HCT116 (cell line): ENCODE results near the gene DERL3. TPM values are rescaled to one million over a fixed set of nuclear protein-coding genes. Genes with fewer than 3 reads are reported as not detected.

Experiments
- ATAC-seq: fragments of 200-7000 bp; cut with Tn5 transposase; 2 replicates; pipeline ENCODE4 v1.9.1; 2020; ENCODE audit warnings: mild to moderate bottlenecking, moderate library complexity
- BruUV-seq: library from RNA; stranded (reverse); fragments of 400-500 nt; replicated peaks from 2 replicates; lab custom pipeline; 2021; lab: Mats Ljungman, UMichigan
- CTCF ChIA-PET: fragments of 300-600 bp; sonication (Branson Sonifier 250); formaldehyde crosslinking; loops from one replicate; lab custom pipeline; 2021; ENCODE audit warnings: antibody characterized with exemption; lab: Charles Lee
- POLR2A ChIA-PET: fragments of 300-600, 350-600 bp; sonication (Branson Sonifier 250); formaldehyde crosslinking; loops from one replicate; lab custom pipeline; 2021; ENCODE audit warnings: antibody characterized with exemption; lab: Charles Lee
- RAD21 ChIA-PET, 2 experiments: fragments of 300-600 bp; sonication (Branson Sonifier 250); formaldehyde crosslinking; loops; one replicate each; lab custom pipeline; 2023; ENCODE audit warnings: low total read pairs in 2 of 2; ENCODE audit not compliant: uncharacterized antibody in 2 of 2, unreplicated experiment in 2 of 2, low non-redundant PET in 1 of 2; lab: Charles Lee
- DNase-seq: peaks from one replicate; pipeline ENCODE4 v3.0.0-alpha.2; 2010; ENCODE audit warnings: low read depth, low spot score
- H2AFZ ChIP-seq: fragments of 200-600 bp; shearing (Covaris generic), sonication (generic); 2 replicates; pipeline ENCODE4 v1.6.1; 2017; ENCODE audit warnings: low read depth, mixed run types, mixed read lengths, antibody characterized with exemption, low read length; ENCODE audit not compliant: poor library complexity, severe bottlenecking
- H3K27ac ChIP-seq: 2 replicates; pipeline ENCODE4 v1.5.1; 2012; ENCODE audit warnings: low read depth, low read length
- H3K27me3 ChIP-seq: fragments of 200-600 bp; sonication (generic); 2 replicates; pipeline ENCODE4 v1.6.1; 2016; ENCODE audit warnings: mixed run types, low read length, mixed read lengths; ENCODE audit not compliant: insufficient read depth
- H3K36me3 ChIP-seq, 2 experiments: fragments of 200-500 bp in 1 of 2; fragments of 200-600 bp in 1 of 2; sonication (Bioruptor generic) in 1 of 2; sonication (generic) in 1 of 2; 2 replicates each; pipeline versions ENCODE4 v1.5.1 to v1.6.1; 2014 to 2016; ENCODE audit warnings: low read length in 2 of 2, inconsistent platforms in 1 of 2, mixed read lengths in 1 of 2, mixed run types in 1 of 2; ENCODE audit not compliant: insufficient read depth in 2 of 2, control insufficient read depth in 1 of 2
- H3K4me1 ChIP-seq, 2 experiments: fragments of 200-600 bp in 1 of 2; sonication (generic) in 1 of 2; 2 replicates each; pipeline versions ENCODE4 v1.5.1 to v1.6.1; 2012 to 2017; ENCODE audit warnings: low read length in 2 of 2, inconsistent platforms in 1 of 2, mild to moderate bottlenecking in 1 of 2, mixed read lengths in 1 of 2, mixed run types in 1 of 2, moderate library complexity in 1 of 2; ENCODE audit not compliant: insufficient read depth in 2 of 2, control insufficient read depth in 1 of 2
- H3K4me2 ChIP-seq: fragments of 200-600 bp; sonication (generic); 2 replicates; pipeline ENCODE4 v1.6.1; 2017; ENCODE audit warnings: mixed run types, low read length, mixed read lengths
- H3K4me3 ChIP-seq, 2 experiments: fragments of 200-600 bp in 1 of 2; sonication (generic) in 1 of 2; replicated peaks in 1 of 2; 2 replicates each; pipeline ENCODE4 v1.5.1; 2011 to 2016; ENCODE audit warnings: low read length in 2 of 2, control low read depth in 1 of 2, low read depth in 1 of 2, mild to moderate bottlenecking in 1 of 2, mixed read lengths in 1 of 2, mixed run types in 1 of 2
- H3K79me2 ChIP-seq: fragments of 200-600 bp; sonication (generic); 2 replicates; pipeline ENCODE4 v1.6.1; 2017; ENCODE audit warnings: mild to moderate bottlenecking, mixed run types, low read length, moderate library complexity, mixed read lengths; ENCODE audit not compliant: insufficient read depth
- H3K9ac ChIP-seq: fragments of 200-600 bp; sonication (generic); 2 replicates; pipeline ENCODE4 v1.6.1; 2016; ENCODE audit warnings: low read length, mixed read lengths
- H3K9me2 ChIP-seq: fragments of 200-600 bp; sonication (generic), shearing (Covaris generic); 2 replicates; pipeline ENCODE4 v1.6.1; 2017; ENCODE audit warnings: mixed run types, mild to moderate bottlenecking, moderate library complexity; ENCODE audit not compliant: insufficient read depth
- H3K9me3 ChIP-seq, 2 experiments: fragments of 200-500 bp in 1 of 2; fragments of 200-600 bp in 1 of 2; sonication (Bioruptor generic) in 1 of 2; sonication (generic) in 1 of 2; 2 replicates each; pipeline ENCODE4 v1.6.1; 2014 to 2017; ENCODE audit warnings: low read length in 2 of 2, mixed read lengths in 2 of 2, inconsistent platforms in 1 of 2, low read depth in 1 of 2, mild to moderate bottlenecking in 1 of 2, mixed run types in 1 of 2, moderate library complexity in 1 of 2; ENCODE audit not compliant: control insufficient read depth in 1 of 2, insufficient read depth in 1 of 2
- H4K20me1 ChIP-seq: fragments of 200-600 bp; sonication (generic), shearing (Covaris generic); 2 replicates; pipeline ENCODE4 v1.6.1; 2017; ENCODE audit warnings: mixed run types, mild to moderate bottlenecking, moderate library complexity; ENCODE audit not compliant: insufficient read depth
- CBX3 ChIP-seq: IDR thresholded peaks from 2 replicates; pipeline ENCODE4 v1.6.1; 2012; ENCODE audit warnings: low read depth
- EGR1 ChIP-seq: IDR thresholded peaks from 2 replicates; pipeline ENCODE4 v1.6.1; 2012; ENCODE audit warnings: low read depth
- EZH2 ChIP-seq: fragments of 200-600 bp; sonication (generic); IDR thresholded peaks from 2 replicates; pipeline ENCODE4 v1.6.1; 2017; ENCODE audit warnings: antibody characterized with exemption, mixed run types
- EZH2phosphoT487 ChIP-seq: fragments of 200-600 bp; IDR thresholded peaks from 2 replicates; pipeline ENCODE4 v1.6.1; 2018; ENCODE audit warnings: antibody characterized with exemption, borderline replicate concordance
- FOSL1 ChIP-seq: IDR thresholded peaks from 2 replicates; pipeline ENCODE4 v1.6.1; 2012; ENCODE audit warnings: low read depth
- JUND ChIP-seq: IDR thresholded peaks from 2 replicates; pipeline ENCODE4 v1.6.1; 2012
- POLR2A ChIP-seq: IDR thresholded peaks from 2 replicates; pipeline ENCODE4 v1.7.0; 2011; ENCODE audit warnings: borderline replicate concordance; ENCODE audit not compliant: insufficient read depth, insufficient read length; ENCODE audit errors: extremely low read depth
- POLR2AphosphoS5 ChIP-seq: IDR thresholded peaks from 2 replicates; pipeline ENCODE4 v1.6.1; 2011; ENCODE audit warnings: mild to moderate bottlenecking, low read depth, low read length, moderate library complexity
- RAD21 ChIP-seq: IDR thresholded peaks from 2 replicates; pipeline ENCODE4 v1.6.1; 2012; ENCODE audit warnings: low read depth, mild to moderate bottlenecking
- REST ChIP-seq: IDR thresholded peaks from 2 replicates; pipeline ENCODE4 v1.6.1; 2012; ENCODE audit warnings: low read depth
- SIN3A ChIP-seq: IDR thresholded peaks from 2 replicates; pipeline ENCODE4 v1.6.1; 2012; ENCODE audit warnings: low read depth
- SP1 ChIP-seq: IDR thresholded peaks from 2 replicates; pipeline ENCODE4 v1.6.1; 2012; ENCODE audit warnings: low read depth
- SRF ChIP-seq: IDR thresholded peaks from 2 replicates; pipeline ENCODE4 v1.6.1; 2012; ENCODE audit warnings: low read depth
- TCF7L2 ChIP-seq: IDR thresholded peaks from 2 replicates; pipeline ENCODE4 v1.7.0; 2011; ENCODE audit warnings: borderline replicate concordance, inconsistent platforms; ENCODE audit not compliant: insufficient read depth, insufficient read length; ENCODE audit errors: extremely low read depth
- ZBTB33 ChIP-seq: IDR thresholded peaks from 2 replicates; pipeline ENCODE4 v1.6.1; 2011; ENCODE audit warnings: mild to moderate bottlenecking, low read length, moderate library complexity; ENCODE audit not compliant: insufficient replicate concordance; ENCODE audit errors: extremely low read depth
- ZFX ChIP-seq: fragments of 450-650 bp; IDR thresholded peaks from 2 replicates; pipeline ENCODE4 v1.6.1; 2017
- ZNF274 ChIP-seq: fragments of 200-500 bp; sonication (Bioruptor generic); IDR thresholded peaks from 2 replicates; pipeline ENCODE4 v1.6.1; 2014; ENCODE audit warnings: mild to moderate bottlenecking, low read depth, low read length, inconsistent platforms
- intact Hi-C: fragments of 100-400 bp; cut with micrococcal nuclease; formaldehyde crosslinking; loops from 2 replicates; pipeline ENCODE4 v1.10.0; 2022
- total RNA-seq: library from RNA; stranded (reverse); gene quantifications from one replicate; pipeline ENCODE4 v1.2.1, GENCODE V29; 2021; ENCODE audit not compliant: unreplicated experiment
- TF ChIP-seq, protein P1 (sequence below), 3 experiments: fragments of 200-600 bp in 1 of 3; sonication (generic) in 1 of 3; IDR thresholded peaks in 2 of 3; conservative IDR thresholded peaks in 1 of 3; 2 replicates each; pipeline ENCODE4 v1.5.1; 2012 to 2017; ENCODE audit warnings: low read depth in 2 of 3, low read length in 2 of 3, antibody characterized with exemption in 1 of 3, borderline replicate concordance in 1 of 3, control low read depth in 1 of 3, mild to moderate bottlenecking in 1 of 3, mixed read lengths in 1 of 3, mixed run types in 1 of 3, moderate library complexity in 1 of 3; ENCODE audit not compliant: insufficient read depth in 1 of 3
- TF ChIP-seq, protein P2 (sequence below): IDR thresholded peaks from 2 replicates; pipeline ENCODE4 v1.6.1; 2012
- TF ChIP-seq, protein P3 (sequence below): IDR thresholded peaks from 2 replicates; pipeline ENCODE4 v1.6.1; 2012

The DERL3 gene
- total RNA-seq, 1 experiment from 2014 or later, result not detected

GRCh38 chr22:23801886-23802377 lies 36.9 kb downstream of the DERL3 start:
- H3K36me3 ChIP-seq, result peaks cover 40 to 53% of the 10 kb centered on the region in 2 experiments
- BruUV-seq, result no TSS peak

More at GRCh38 chr22:23801886-23802377, 36.9 kb downstream of the DERL3 start:
- H2AFZ ChIP-seq, result no peak overlapping the region
- no peak for DNase-seq
- ATAC-seq, result no peak
- no peaks in the 10 kb centered on the region for H3K9me3 ChIP-seq
- H3K79me2 ChIP-seq, result no peaks in the 10 kb centered on the region
- intact Hi-C loops, result no loop called here
- CTCF ChIA-PET, result no interaction called here
- TF ChIP-seq, protein P1, sequence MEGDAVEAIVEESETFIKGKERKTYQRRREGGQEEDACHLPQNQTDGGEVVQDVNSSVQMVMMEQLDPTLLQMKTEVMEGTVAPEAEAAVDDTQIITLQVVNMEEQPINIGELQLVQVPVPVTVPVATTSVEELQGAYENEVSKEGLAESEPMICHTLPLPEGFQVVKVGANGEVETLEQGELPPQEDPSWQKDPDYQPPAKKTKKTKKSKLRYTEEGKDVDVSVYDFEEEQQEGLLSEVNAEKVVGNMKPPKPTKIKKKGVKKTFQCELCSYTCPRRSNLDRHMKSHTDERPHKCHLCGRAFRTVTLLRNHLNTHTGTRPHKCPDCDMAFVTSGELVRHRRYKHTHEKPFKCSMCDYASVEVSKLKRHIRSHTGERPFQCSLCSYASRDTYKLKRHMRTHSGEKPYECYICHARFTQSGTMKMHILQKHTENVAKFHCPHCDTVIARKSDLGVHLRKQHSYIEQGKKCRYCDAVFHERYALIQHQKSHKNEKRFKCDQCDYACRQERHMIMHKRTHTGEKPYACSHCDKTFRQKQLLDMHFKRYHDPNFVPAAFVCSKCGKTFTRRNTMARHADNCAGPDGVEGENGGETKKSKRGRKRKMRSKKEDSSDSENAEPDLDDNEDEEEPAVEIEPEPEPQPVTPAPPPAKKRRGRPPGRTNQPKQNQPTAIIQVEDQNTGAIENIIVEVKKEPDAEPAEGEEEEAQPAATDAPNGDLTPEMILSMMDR (IDR thresholded peaks at IDR 0.05 in 2 of 3, conservative IDR thresholded peaks at IDR 0.05 in 1 of 3; ENCODE audit: borderline replicate concordance in 1 of 3, insufficient read depth in 1 of 3, low read depth in 2 of 3, low read length in 2 of 3), result no peak
- TF ChIP-seq SP1 (no peak), SRF (no peak), EZH2 (no peak), POLR2AphosphoS5 (no peak), RAD21 (no peak), ZFX (no peak), EZH2phosphoT487 (no peak), TCF7L2 (no peak), FOSL1 (no peak), JUND (no peak), ZNF274 (no peak), POLR2A (no peak), SIN3A (no peak), EGR1 (no peak), REST (no peak), CBX3 (no peak), ZBTB33 (no peak)
- TF ChIP-seq, protein P2, sequence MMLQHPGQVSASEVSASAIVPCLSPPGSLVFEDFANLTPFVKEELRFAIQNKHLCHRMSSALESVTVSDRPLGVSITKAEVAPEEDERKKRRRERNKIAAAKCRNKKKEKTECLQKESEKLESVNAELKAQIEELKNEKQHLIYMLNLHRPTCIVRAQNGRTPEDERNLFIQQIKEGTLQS, result no peak
- TF ChIP-seq, protein P3, sequence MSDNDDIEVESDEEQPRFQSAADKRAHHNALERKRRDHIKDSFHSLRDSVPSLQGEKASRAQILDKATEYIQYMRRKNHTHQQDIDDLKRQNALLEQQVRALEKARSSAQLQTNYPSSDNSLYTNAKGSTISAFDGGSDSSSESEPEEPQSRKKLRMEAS, result no peak
- POLR2A ChIA-PET, result no interaction called here
- RAD21 ChIA-PET, result no interaction called here
- no peaks in the 10 kb centered on the region for H4K20me1 ChIP-seq
- no peaks in the 10 kb centered on the region for H3K4me1 ChIP-seq
- H3K4me3 ChIP-seq, result no peak overlapping the region
- H3K4me2 ChIP-seq, result no peak overlapping the region
- H3K9me2 ChIP-seq, result no peaks in the 10 kb centered on the region
- H3K27ac ChIP-seq, result no peak overlapping the region
- H3K9ac ChIP-seq, result no peak overlapping the region
- no peaks in the 10 kb centered on the region for H3K27me3 ChIP-seq
